ENCODE results near the gene ADISSP. TPM values are rescaled to one million over a fixed set of nuclear protein-coding genes. Genes with fewer than 3 reads are reported as not detected.

The ADISSP gene
- total and polyA plus RNA-seq, 2 of the 8 experiments (the other 6 are each of a cell fraction or from before 2014, with no cell fraction given): 111 to 141 TPM

DNA sequence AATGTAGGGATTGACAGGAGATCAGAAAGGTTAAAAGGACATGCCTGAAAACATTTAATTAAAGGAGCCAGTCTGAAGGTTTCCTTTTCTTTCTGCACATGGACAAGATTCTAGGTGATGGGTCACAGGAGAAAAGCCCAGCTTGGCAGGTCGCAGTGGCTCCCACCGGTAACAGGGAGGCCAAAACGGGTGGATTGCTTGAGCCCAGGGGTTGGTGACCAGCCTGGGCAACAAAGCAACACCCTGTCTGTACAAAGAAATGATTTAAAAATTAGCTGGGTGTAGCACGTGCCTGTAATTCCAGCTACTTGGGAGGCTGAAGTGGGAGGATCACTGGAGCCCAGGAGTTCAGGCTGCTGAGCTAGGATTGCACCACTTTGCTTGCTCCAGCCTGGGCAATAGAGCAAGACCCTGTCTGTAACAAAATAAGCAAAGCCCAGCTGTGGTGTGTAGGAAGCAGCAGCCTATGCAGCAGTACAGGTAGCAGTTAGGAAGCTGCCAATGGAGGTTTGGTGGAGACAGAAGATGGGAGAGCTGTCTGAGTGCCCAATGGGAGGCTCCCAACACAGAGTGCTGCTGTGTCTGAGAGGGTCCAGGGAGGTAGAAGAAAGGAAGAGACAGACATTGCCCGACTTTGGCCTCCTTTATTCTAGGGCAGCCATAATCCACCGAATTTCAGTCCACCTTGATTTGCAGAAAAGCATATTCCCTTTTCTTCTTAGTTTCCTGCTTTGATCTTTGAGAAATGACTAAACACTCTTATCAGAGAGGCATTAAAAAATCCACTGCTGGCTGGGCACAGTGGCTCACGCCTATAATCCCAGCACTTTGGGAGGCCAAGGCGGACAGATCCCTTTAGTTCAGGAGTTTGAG, 45.7 kb upstream of the ADISSP start:
- no peak overlapping the region for H4K8ac ChIP-seq (ENCODE audit: extremely low read depth, insufficient read depth, low read length)
- H4K20me1 ChIP-seq (replicated peaks in 1 of 2; ENCODE audit: control insufficient read depth in 1 of 2, insufficient read depth in 2 of 2, low read length in 2 of 2): no peaks in the 10 kb centered on the region
- no peaks in the 10 kb centered on the region for H3K79me1 ChIP-seq (ENCODE audit: low read depth, low read length)
- H4K91ac ChIP-seq (replicated peaks; ENCODE audit: insufficient read length, low read length): no peak overlapping the region
- no peak overlapping the region for H2AK5ac ChIP-seq (ENCODE audit: low read depth, low read length)
- no peaks in the 10 kb centered on the region for H3K36me3 ChIP-seq (ENCODE audit: control insufficient read depth in 2 of 4, insufficient read depth in 4 of 4, low read length in 3 of 4)
- no peak overlapping the region for H3K9ac ChIP-seq (replicated peaks in 1 of 4; ENCODE audit: extremely low read depth in 1 of 4, low read depth in 3 of 4, low read length in 3 of 4)
- no peak overlapping the region for H3K27ac ChIP-seq (ENCODE audit: low read depth, low read length)
- no peak overlapping the region for H2BK15ac ChIP-seq (ENCODE audit: low read length)
- H3K79me2 ChIP-seq (ENCODE audit: control insufficient read depth in 1 of 2, insufficient read depth in 2 of 2, low read length in 2 of 2): no peaks in the 10 kb centered on the region
- H3K27me3 ChIP-seq (replicated peaks in 1 of 4; ENCODE audit: control insufficient read depth in 3 of 4, extremely low read depth in 1 of 4, insufficient read depth in 3 of 4, low read length in 3 of 4): no peaks in the 10 kb centered on the region
- no peak overlapping the region for H2BK20ac ChIP-seq (ENCODE audit: low read length)
- no peak overlapping the region; the same call in 1 of the 2 replicates for H3K18ac ChIP-seq (ENCODE audit: extremely low read depth, low read length)
- no peak overlapping the region for H3K23ac ChIP-seq (ENCODE audit: insufficient read length)
- 87% methylated on average over 8 of the region's 8 CpGs; no CpG with 5 or more reads in 1 of the 2 experiments for WGBS, 2 experiments (ENCODE audit: extremely low coverage in 1 of 2, insufficient coverage in 1 of 2, insufficient read length in 1 of 2, insufficient replicate concordance in 2 of 2, low coverage in 1 of 2, low lambda C conversion rate in 2 of 2, missing lambda C conversion rate in 1 of 2)
- no peaks in the 10 kb centered on the region for H3K23me2 ChIP-seq (ENCODE audit: low read depth, low read length)
- no peak for DNase-seq (ENCODE audit: low read depth in 1 of 2, low spot score in 2 of 2)
- H3K56ac ChIP-seq (replicated peaks; ENCODE audit: insufficient read length, low read depth, low read length): no peak overlapping the region
- H3K4ac ChIP-seq (replicated peaks; ENCODE audit: insufficient read length, low read depth, low read length): no peak overlapping the region
- ChIA-PET CTCF (ENCODE audit: partially characterized antibody) (interaction anchor here (0.6 to 10.6 kb wide), 9 partner anchors 12 to 259 kb away, joined by 3 to 128 read pairs (median 4); partner anchors contain the start of genes ADISSP, CENPB and SPEF1), POLR2A (ENCODE audit: partially characterized antibody) (interaction anchor here (0.6 to 2.2 kb wide), 2 partner anchors 13 to 601 kb away, joined by 3 to 6 read pairs; no protein-coding TSS in a partner anchor)
- no peak overlapping the region for H2BK5ac ChIP-seq (ENCODE audit: low read depth, low read length)
- H3K9me3 ChIP-seq (ENCODE audit: insufficient read depth in 2 of 2, low read depth in 1 of 2, low read length in 1 of 2): no peaks in the 10 kb centered on the region
- H4K5ac ChIP-seq (ENCODE audit: insufficient read length, low read depth, low read length): no peak overlapping the region
- no peak overlapping the region for H2BK12ac ChIP-seq (ENCODE audit: low read depth, low read length)
- peaks cover 0 to 7% (median 2%) of the 10 kb centered on the region in 4 experiments; a peak in 2 of 7 replicates for H3K4me1 ChIP-seq (replicated peaks in 1 of 4; ENCODE audit: control insufficient read depth in 3 of 4, insufficient read depth in 4 of 4, low read length in 3 of 4)
- no peak overlapping the region for H3K14ac ChIP-seq (ENCODE audit: insufficient read length)
- H3K4me3 ChIP-seq (ENCODE audit: extremely low read depth in 1 of 4, insufficient read depth in 2 of 4, low read depth in 3 of 4, low read length in 4 of 4): no peak overlapping the region
- no peak overlapping the region for H2BK120ac ChIP-seq (replicated peaks; ENCODE audit: low read depth, low read length)
- no peak overlapping the region for H2AFZ ChIP-seq (ENCODE audit: low read length)
- H3K4me2 ChIP-seq (ENCODE audit: insufficient read depth in 1 of 2, low read depth in 2 of 2, low read length in 2 of 2): no peak overlapping the region
- FAIRE-seq: no peak
- TF ChIP-seq CREB1 (IDR thresholded peaks at IDR 0.05): no peak
- no peak for TF ChIP-seq EZH2 (IDR thresholded peaks at IDR 0.05; ENCODE audit: low read depth, low read length, severe bottlenecking)
- TF ChIP-seq TCF12 (IDR thresholded peaks at IDR 0.05; ENCODE audit: low read depth, low read length): no peak
- no peak for TF ChIP-seq KDM1A (IDR thresholded peaks at IDR 0.05; ENCODE audit: borderline replicate concordance, low read length)
- no peak for TF ChIP-seq FOSL1 (IDR thresholded peaks at IDR 0.05; ENCODE audit: insufficient read depth, low read depth, low read length)
- no peak for TF ChIP-seq SIRT6 (IDR thresholded peaks at IDR 0.05; ENCODE audit: low read length)
- no peak for TF ChIP-seq SUZ12 (IDR thresholded peaks at IDR 0.05; ENCODE audit: low read length)
- no peak for TF ChIP-seq RFX5 (IDR thresholded peaks at IDR 0.05; ENCODE audit: borderline replicate concordance, low read depth, low read length)
- TF ChIP-seq RNF2 (IDR thresholded peaks at IDR 0.05; ENCODE audit: borderline replicate concordance, low read depth, low read length, missing control alignments, poor library complexity, severe bottlenecking): no peak
- no peak for TF ChIP-seq SAP30 (IDR thresholded peaks at IDR 0.05; ENCODE audit: insufficient read depth, insufficient replicate concordance, low read length)
- TF ChIP-seq MAFK (IDR thresholded peaks at IDR 0.05; ENCODE audit: low read depth, low read length): no peak
- TF ChIP-seq POU5F1 (IDR thresholded peaks at IDR 0.05; ENCODE audit: low read depth, low read length): no peak
